ENCODE data around the gene DPYSL4.
A peak's percentile ranks its signal among the peaks of the same experiment; 100 is the strongest.
"Not testable (repeated sequence)": the region's sequence is repeated elsewhere in the genome, so short reads cannot be mapped to it uniquely, and the experiment has no call there.

DPYSL4 gene

DNA sequence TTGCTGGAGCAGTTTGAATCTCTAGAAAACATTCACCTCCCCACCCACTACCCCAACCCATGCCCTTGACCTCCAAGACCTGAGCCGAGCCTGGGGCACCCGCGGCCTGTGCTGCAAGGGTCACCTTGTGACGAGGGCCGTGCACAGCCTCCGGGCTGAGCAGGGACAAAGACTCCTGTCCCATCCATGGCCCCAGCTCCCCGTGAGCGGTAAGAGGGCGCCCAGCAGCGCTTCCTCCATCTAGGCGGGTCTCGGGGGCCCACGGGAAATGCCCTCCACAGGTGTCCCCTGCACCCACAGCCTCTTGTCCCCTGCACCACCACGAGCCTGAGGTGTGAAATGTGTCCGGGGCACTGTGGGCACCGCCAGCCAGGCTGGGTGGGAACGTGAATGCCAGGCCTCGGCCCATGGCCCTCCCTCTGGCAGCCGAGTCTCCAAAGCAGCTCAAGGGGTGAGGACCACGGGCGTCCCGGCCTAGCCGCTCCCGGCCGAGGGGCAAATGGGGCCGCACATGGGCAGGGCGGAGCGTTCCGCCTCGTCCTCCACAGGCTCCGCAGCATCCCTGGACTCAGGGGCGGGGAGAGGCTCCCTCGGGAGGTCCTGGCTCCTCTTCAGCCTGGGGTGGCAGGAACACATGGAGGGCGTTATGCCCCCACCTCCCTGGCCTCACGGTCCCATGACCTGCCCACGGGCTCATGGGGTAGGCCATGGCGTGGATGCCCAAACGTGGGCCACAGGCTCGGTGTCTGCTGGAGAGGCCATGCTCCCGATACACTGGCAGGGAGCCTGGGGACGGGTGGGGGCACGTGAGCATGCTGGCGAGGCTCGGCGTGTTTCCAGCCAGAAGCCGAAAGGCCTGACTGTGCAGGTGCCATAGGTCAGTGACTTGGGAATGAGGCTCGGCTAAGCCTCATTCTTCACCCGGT is 21.1 kb downstream of the DPYSL4 start:
- DNase-seq (ENCODE audit: low read depth), result no peak

DNA sequence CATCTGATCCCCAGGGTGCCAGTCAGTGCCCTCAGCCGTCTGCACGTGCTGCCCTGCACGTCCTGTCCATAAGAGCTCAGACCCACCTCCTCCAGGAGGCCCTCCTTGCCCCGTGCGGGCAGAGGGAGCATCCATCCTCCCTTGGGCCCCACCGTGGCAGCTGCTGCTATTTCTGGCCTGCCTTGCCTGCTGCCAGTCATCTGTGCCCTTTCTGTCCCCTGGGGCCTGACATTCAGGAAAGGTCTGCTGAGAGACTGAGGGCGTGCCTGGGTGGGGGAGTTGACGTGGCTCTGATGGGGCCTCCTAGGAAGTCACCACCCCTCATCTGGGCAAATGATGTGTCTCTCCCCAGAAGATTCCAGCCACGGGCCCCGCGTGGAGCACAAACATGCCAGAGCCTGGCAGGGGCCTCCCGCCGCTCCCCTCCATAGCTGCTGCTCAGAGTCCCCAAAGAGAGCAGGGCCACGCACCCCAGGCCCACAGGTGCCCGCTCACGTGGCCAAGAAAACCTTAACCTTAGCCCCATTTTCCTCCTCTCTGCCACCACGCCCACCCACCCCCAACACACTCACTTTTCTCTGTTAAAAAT is 21.8 kb downstream of the DPYSL4 start:
- no peak for DNase-seq (ENCODE audit: low read depth)

- DNase-seq (ENCODE audit: low read depth), result no peak
These were observed 22.4 kb downstream of the DPYSL4 start for GRCh38 chr10:132209130-132209529.

GRCh38 chr10:132209978-132210530 is 23.3 kb downstream of the DPYSL4 start:
- no peak for DNase-seq (ENCODE audit: low read depth)

DNA sequence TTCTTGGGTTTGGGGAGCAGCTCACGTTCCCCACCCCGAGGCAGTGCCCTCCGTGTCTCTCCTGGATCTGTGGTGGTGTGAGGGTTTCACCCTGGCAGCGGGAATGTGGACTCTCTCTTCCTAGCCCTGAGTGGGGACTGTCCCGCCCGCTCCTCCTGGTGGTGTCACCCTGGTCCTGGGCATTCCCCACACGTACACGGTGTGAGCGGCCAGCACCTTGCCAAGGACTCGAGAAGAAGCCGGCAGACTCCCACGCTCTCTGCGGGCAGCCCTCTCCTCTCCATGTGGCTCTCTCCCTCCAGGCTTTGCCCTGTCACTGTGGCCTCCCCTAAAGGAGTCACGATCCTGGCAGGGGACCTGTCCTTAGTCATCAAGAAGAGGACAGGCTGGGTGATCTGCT is 24.0 kb downstream of the DPYSL4 start:
- DNase-seq (ENCODE audit: low read depth), result no peak

GRCh38 chr10:132211246-132211645 is 24.5 kb downstream of the DPYSL4 start:
- no peak for DNase-seq (ENCODE audit: low read depth)

- no peak for DNase-seq (ENCODE audit: low read depth)
These were observed 26.1 kb downstream of the DPYSL4 start for GRCh38 chr10:132212816-132213215.

DNA sequence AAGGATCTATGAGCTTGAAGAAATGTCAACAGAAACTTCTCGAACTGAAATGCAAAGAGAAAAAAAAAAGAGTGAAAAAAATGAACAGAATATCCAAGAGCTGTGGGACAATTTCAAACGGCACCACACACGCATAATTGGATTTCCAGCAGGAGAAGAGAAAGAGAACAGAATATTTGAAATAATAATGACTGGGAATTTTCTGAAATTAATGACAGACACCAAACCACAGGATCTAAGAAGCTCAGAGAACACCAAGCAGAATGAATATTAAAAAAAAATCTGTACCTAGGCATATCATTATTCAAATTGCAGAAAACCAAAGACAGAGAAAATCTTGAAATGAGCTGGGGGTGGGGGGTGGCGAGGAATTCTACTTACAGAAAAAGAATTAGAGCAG is 27.2 kb downstream of the DPYSL4 start:
- DNase-seq (ENCODE audit: low read depth), result no peak

- DNase-seq (ENCODE audit: low read depth), result not testable (repeated sequence)
These were observed 29.7 kb downstream of the DPYSL4 start for GRCh38 chr10:132216441-132216840.

- no peak for DNase-seq (ENCODE audit: low read depth)
These were observed 32.7 kb downstream of the DPYSL4 start for GRCh38 chr10:132219486-132219885.

GRCh38 chr10:132220061-132220460 is 33.3 kb downstream of the DPYSL4 start:
- no peak for DNase-seq (ENCODE audit: low read depth)

GRCh38 chr10:132220996-132221395 is 34.2 kb downstream of the DPYSL4 start:
- not testable (repeated sequence) for DNase-seq (ENCODE audit: low read depth)

DNA sequence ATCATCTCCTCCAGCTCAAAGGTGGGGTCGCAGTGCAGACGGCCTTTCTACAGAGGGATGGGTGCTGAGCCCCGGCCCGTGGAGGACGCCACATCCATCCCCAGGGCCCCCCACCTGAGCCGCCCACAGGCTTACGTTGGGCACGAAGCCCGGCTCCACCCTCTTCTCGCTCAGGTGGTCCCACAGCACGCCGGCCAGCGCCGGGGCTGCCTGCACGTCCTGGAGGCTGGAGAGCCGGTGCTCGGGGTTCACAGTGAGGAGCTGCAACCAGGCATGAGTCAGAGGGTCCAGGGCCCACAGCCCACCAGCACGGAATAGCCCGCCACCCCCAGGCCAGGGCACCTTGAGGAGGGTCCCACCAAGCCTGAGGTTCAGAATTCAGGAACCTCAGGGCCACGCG is 36.0 kb downstream of the DPYSL4 start:
- no peak for DNase-seq (ENCODE audit: low read depth)

- peak; percentile 68 for DNase-seq (ENCODE audit: low read depth)
These were observed 36.4 kb downstream of the DPYSL4 start for GRCh38 chr10:132223156-132223590.

DNA sequence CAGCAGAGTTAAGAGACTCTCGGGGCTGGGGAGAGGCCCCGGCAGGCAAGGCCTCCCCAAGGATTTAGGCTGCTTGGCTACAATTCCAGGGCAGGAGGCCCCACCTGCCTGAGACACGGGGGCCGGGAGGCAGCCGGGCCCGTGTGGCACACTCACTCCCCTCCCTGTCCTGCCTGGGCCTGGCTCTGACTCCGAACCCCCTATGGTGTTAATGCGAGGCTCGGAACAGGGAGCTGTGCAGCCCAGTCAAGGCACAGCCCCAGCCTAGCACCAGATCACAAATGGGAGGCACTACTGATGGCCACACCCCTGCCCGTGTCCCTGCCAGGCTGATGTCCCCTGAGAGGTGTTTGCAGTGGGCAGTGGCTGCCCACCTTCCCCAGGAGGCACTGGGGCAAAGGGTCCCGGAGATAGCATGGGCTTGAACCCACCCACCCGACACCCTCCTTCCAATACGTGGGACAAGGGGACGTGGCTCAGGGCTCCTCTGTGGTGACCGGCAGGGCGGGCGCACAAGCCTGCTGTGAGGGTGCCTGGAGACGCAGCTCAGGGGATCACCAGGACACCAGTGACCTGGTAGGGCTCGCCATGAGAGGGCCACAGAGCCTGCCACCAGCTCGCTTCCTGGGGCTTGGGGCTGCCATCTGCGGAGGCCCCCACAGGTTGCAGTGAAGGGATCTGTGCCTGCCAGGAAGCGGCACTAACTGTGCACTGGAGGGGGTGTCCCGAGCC is 37.0 kb downstream of the DPYSL4 start:
- DNase-seq (ENCODE audit: low read depth), result no peak

- no peak for DNase-seq (ENCODE audit: low read depth)
These were observed 37.8 kb downstream of the DPYSL4 start for GRCh38 chr10:132224343-132225072.

DNA sequence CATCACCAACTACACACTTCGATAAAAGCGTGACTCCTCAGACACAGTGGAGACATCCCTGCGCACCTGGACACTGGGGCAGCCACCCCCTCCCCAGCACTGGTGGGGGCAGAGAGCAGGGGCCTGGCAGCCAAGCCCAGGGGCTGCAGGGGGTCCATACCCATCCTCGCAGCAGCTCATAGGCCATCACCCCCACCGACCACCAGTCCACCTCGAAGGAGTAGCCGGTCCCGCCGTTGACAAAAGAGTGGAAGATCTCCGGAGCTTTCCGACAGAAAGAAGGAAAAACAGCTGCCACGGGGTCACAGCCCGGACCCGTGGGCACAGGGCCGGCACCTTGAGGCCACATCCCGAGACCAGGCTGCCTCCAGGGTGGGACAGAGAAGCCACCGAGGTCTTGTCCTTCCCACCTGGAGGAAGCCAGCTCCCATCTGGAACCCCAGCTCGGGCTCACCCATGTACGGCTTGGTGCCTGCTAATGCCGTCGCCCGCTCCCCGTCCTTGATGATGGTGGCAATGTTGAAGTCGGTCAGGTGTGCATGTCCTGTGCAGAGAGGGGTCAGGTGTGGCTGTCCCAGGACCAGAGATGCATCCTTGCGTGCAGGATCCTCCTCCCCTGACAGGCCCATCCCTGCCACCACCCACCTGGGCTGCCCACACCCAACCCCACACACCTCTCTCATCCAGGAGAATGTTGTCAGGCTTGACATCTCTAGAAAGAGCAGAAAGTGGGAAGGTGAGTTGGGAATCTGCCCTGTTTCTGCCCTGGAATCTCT is 38.5 kb downstream of the DPYSL4 start:
- no peak for DNase-seq (ENCODE audit: low read depth)

GRCh38 chr10:132225849-132226205 is 39.1 kb downstream of the DPYSL4 start:
- no peak for DNase-seq (ENCODE audit: low read depth)

DNA sequence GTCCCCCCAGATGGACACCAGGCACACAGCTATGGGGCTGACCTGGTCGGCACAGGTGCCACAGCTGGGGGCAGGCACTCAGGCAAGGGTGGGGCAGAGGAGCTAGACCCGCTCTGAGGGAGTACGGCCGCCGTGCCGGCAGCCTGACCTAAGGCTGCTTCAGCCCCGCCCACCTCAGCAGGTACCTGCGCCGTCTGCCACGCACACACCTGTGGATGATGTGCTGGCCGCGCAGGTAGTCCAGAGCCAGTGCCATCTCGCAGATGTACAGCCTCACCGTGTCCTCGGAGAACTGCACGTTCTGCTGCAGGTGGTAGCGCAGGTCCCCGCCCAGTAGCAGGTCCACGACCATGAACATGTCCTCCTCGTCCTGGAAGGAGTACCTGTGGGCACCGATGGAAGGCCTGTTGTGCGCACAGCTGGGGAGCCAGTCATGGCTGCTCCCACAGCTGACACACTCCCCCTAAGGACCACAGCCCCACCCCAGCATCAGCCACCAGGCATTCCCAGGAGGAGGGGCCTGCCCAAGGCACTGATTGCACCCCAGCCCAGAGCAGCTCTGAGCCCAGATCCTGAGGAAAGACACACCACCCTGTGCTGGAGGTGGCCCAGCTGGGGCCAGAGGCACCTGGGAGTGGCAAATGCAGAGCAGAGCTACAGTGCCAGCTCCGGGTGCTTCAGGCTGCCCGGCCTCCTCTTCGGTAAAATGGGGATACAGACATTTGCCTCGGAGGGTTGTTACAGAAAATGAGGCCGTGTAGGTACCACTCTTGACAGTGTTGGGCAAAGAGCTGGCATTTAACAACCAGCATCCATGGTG is 40.0 kb downstream of the DPYSL4 start:
- DNase-seq (ENCODE audit: low read depth), result no peak

- DNase-seq (ENCODE audit: low read depth), result no peak
These were observed 41.2 kb downstream of the DPYSL4 start for GRCh38 chr10:132227851-132228390.
